ENCODE results near the gene KAZN. TPM values are rescaled to one million over a fixed set of nuclear protein-coding genes. Genes with fewer than 3 reads are reported as not detected.

Gene KAZN
- total RNA-seq, 1 donor from 2014 or later: 1.1 TPM

DNA sequence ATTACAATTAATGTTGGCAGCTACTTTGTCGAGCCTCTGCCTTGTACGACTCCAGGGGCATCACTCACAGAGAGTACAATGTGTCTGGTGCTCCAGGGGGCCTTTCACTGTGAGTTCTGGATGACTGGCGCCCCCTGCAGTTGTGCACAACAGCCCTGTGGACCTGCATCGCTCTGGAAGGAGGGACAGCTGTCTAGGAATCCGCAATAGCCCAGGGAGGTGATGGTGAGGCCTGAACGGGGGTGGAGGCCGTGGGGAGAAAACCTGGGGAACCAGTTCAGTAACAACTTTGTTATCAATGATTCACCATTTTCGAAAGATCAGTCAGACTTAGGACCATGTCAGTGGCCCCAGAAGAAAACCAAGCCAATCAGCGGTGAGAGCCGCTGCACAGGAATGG, 189.1 kb downstream of the KAZN start:
- H3K27me3 Mint-ChIP-seq: no peaks in the 10 kb centered on the region
- no peaks in the 10 kb centered on the region for H3K4me1 Mint-ChIP-seq
- no peak overlapping the region for H3K27ac Mint-ChIP-seq
- no peaks in the 10 kb centered on the region for H3K9me3 Mint-ChIP-seq
- no peaks in the 10 kb centered on the region for H3K36me3 Mint-ChIP-seq (ENCODE audit: low read depth)
- no peak overlapping the region for H3K4me3 Mint-ChIP-seq
- intact Hi-C loops (cut with micrococcal nuclease): no loop called here
- DNase-seq: no peak

DNA sequence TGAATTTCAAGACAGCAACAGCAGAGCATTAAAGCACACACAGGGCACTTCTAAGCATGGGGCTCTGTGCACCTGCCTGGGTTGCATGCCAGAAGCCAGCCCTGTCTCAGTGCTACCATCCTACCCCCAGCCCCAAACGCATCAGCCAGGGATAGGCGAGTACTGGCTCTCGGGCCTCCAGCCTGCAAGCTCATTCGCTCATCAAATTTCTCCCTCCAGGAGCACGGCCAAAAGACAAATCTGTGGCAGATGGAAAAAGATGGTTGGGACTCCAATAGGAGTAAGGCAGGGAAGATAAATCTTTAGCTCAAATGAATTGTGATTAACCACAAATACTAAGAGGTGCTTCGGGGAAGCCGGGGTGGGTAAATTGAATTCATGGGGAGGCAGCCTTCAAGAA, 189.6 kb downstream of the KAZN start:
- Mint-ChIP-seq H3K9me3 (no peaks in the 10 kb centered on the region), H3K4me1 (no peaks in the 10 kb centered on the region)
- DNase-seq: no peak

DNA sequence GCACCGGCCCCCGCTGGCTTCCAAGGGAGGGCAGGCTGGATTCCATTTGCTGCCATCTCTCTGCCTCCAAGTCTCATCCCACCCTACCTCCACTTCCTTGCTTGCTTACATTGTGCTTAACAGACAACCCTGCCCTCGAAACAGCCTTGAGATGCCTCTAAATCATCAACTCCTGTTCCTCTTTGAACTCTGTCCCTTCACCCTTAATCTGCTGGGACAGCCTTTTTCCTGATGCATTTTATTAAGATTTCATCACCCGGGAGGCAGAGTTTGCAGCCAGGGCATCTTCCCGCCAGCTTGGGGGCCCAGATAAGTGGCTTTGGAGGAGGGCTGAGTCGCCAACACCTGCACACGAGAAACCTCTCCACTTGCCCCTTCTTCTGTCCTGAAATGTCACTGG, 192.5 kb downstream of the KAZN start:
- H3K36me3 Mint-ChIP-seq (ENCODE audit: low read depth): no peaks in the 10 kb centered on the region
- no peak for DNase-seq
- no peak overlapping the region for H3K27ac Mint-ChIP-seq
- no peaks in the 10 kb centered on the region for H3K4me1 Mint-ChIP-seq
- H3K27me3 Mint-ChIP-seq: no peaks in the 10 kb centered on the region
- intact Hi-C loops (cut with micrococcal nuclease): no loop called here
- no peaks in the 10 kb centered on the region for H3K9me3 Mint-ChIP-seq
- no peak overlapping the region for H3K4me3 Mint-ChIP-seq

More for the DNA sequence above, 189.6 kb downstream of the KAZN start:
- Mint-ChIP-seq H3K4me3 (no peak overlapping the region), H3K36me3 (ENCODE audit: low read depth) (no peaks in the 10 kb centered on the region), H3K27me3 (no peaks in the 10 kb centered on the region), H3K27ac (no peak overlapping the region)
- intact Hi-C loops (cut with micrococcal nuclease): no loop called here

DNA sequence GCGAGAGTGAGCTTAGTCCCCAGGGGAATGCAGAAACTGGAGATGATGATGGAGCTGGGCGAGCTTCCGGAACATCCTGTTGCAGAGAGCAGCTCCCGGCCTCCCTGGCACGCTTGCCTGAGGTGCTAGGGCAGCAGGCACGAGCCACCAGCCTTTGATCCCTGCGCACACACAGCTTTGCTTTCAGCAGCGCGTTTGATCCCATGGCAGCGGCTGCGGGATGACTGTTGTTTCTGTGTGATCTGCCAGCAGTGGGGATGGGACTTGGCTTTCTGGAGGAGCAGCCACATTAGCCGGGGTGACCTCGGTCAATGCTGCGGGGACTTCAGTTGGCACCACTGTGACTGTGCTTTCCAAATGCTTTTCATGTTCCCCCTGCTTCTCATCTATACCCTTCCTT, 193.2 kb downstream of the KAZN start:
- intact Hi-C loops (cut with micrococcal nuclease): no loop called here
- Mint-ChIP-seq H3K27ac (no peak overlapping the region), H3K4me1 (no peaks in the 10 kb centered on the region), H3K4me3 (no peak overlapping the region), H3K9me3 (no peaks in the 10 kb centered on the region), H3K36me3 (ENCODE audit: low read depth) (no peaks in the 10 kb centered on the region), H3K27me3 (no peaks in the 10 kb centered on the region)
- no peak for DNase-seq

DNA sequence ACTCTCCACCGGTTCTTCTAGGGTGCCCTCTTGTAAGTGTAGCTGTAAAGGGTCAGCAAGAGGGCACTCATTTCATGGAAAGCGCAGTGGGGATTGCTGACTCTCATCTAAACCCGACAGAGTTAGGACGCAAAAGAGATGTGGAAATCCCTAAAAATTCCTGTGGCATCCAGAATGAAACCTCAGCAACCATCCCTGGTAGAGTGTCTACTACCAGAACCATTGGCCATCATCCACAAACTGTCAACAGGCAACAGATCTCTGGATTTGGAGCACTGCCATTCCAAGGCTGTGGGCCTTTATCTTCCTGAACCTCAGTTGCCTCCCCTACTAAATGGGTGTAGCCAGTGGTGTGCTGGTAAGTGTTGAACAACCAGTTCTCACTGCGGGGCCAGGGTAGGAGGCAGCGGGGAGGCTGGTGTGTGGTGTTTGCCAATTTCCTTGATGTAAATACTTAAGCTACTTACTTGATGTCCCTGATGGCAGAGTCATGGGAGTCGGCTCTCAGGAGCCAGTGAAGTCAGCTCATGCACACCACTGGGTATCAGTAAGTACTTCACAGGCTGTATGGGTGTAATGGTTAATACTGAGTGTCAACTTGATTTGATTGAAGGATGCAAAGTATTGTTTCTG, 195.8 kb downstream of the KAZN start:
- Mint-ChIP-seq H3K9me3 (no peaks in the 10 kb centered on the region), H3K4me1 (no peaks in the 10 kb centered on the region), H3K4me3 (no peak overlapping the region), H3K27me3 (no peaks in the 10 kb centered on the region), H3K27ac (no peak overlapping the region), H3K36me3 (ENCODE audit: low read depth) (no peaks in the 10 kb centered on the region)
- no peak for DNase-seq
- intact Hi-C loops (cut with micrococcal nuclease): no loop called here

DNA sequence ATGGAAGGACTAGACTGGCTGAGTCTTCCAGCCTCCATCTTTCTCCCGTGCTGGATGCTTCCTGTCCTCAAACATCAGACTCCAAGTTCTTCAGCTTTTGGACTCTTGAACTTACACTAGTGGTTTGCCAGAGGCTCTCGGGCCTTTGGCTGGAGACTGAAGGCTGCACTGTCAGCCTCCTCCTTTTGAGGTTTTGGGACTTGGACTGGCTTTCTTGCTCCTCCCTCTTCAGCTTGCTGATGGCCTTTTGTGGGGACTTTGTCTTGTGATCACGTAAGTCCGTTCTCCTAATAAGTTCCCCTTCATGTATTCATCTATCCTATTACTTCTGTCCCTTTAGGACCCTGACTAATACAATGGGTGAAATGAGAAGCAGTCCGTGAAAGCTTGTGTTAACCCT, 196.4 kb downstream of the KAZN start:
- no peak overlapping the region for H3K27ac Mint-ChIP-seq
- H3K36me3 Mint-ChIP-seq (ENCODE audit: low read depth): no peaks in the 10 kb centered on the region
- DNase-seq: no peak
- H3K4me1 Mint-ChIP-seq: no peaks in the 10 kb centered on the region
- H3K4me3 Mint-ChIP-seq: no peak overlapping the region
- intact Hi-C loops (cut with micrococcal nuclease): no loop called here
- H3K9me3 Mint-ChIP-seq: no peaks in the 10 kb centered on the region
- no peaks in the 10 kb centered on the region for H3K27me3 Mint-ChIP-seq

DNA sequence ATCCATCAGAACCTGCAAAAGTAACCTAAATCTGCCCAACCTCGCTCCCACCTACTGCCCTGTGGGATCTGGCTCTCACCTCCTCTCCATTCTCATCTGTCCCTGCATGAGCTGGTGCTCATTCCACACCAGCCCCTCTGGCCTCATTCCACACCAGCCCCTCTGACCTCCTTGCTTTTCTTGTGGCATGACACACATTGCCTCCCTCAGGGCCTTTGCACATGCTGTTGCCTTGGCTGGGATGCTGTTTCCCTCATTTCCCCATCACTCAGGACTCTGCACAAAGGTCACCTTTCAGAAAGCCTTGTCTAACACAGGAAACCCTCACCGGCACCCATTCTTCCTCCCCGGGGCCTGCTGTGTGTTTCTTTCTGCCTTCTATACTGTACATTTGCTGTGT, 197.1 kb downstream of the KAZN start:
- DNase-seq: no peak
- H3K4me3 Mint-ChIP-seq: no peak overlapping the region
- no peak overlapping the region for H3K27ac Mint-ChIP-seq
- H3K27me3 Mint-ChIP-seq: no peaks in the 10 kb centered on the region
- H3K4me1 Mint-ChIP-seq: no peaks in the 10 kb centered on the region
- no peaks in the 10 kb centered on the region for H3K36me3 Mint-ChIP-seq (ENCODE audit: low read depth)
- no peaks in the 10 kb centered on the region for H3K9me3 Mint-ChIP-seq
- intact Hi-C loops (cut with micrococcal nuclease): no loop called here

DNA sequence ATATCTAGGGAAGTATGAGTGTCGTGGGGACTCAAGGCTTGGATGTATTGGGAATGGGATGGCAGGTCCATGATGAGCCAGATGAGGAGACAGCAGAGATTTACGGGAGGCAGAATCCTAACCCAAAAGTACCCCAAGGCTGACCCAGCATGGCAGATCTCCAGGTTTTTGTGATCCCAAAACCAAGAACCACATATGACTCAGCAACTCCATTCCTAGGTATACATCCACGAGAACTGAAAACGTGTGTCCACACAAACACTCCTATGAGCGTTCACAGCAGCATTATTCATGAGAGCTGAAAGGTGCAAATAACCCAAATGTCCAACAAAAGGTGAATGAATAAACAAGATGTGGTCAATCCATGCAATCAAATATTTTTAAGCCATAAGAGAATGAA, 201.5 kb downstream of the KAZN start:
- no peak for DNase-seq
- no peak overlapping the region for H3K4me3 Mint-ChIP-seq
- no peaks in the 10 kb centered on the region for H3K4me1 Mint-ChIP-seq
- intact Hi-C loops (cut with micrococcal nuclease): no loop called here
- no peak overlapping the region for H3K27ac Mint-ChIP-seq
- no peaks in the 10 kb centered on the region for H3K27me3 Mint-ChIP-seq
- no peaks in the 10 kb centered on the region for H3K36me3 Mint-ChIP-seq (ENCODE audit: low read depth)
- no peaks in the 10 kb centered on the region for H3K9me3 Mint-ChIP-seq

- Mint-ChIP-seq H3K9me3 (no peaks in the 10 kb centered on the region), H3K27ac (no peak overlapping the region), H3K4me3 (no peak overlapping the region), H3K27me3 (no peaks in the 10 kb centered on the region), H3K4me1 (no peaks in the 10 kb centered on the region), H3K36me3 (ENCODE audit: low read depth) (no peaks in the 10 kb centered on the region)
- intact Hi-C loops (cut with micrococcal nuclease): no loop called here
- DNase-seq: no peak
These were observed 202.1 kb downstream of the KAZN start for GRCh38 chr1:14800500-14801076.

GRCh38 chr1:14803002-14803789, 204.7 kb downstream of the KAZN start:
- Mint-ChIP-seq H3K4me1 (no peaks in the 10 kb centered on the region), H3K36me3 (ENCODE audit: low read depth) (no peaks in the 10 kb centered on the region), H3K9me3 (peaks cover 7% of the 10 kb centered on the region), H3K27me3 (no peaks in the 10 kb centered on the region), H3K27ac (no peak overlapping the region), H3K4me3 (no peak overlapping the region)
- DNase-seq: no peak
- intact Hi-C loops (cut with micrococcal nuclease): no loop called here

DNA sequence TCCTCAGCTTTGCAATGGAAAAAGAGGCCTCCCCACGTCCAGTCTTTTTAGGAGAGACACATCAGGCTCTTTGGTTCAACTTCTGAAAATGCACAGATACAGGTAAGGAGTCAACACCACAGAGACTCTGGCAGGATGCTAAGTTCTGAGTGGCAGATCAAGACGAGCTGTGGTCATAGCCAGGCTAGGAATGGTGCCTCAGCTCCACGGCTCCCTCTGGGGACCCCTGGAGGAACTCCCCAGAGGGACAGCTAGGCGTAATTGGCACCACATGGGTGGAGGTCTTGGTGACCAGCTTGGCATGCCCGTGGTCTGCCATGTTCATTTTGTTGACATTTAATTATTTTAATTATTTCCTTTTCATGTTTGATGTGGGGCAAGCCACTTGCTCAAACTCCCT, 206.1 kb downstream of the KAZN start:
- DNase-seq: no peak
- Mint-ChIP-seq H3K4me3 (no peak overlapping the region), H3K9me3 (peaks cover 10% of the 10 kb centered on the region), H3K27me3 (no peaks in the 10 kb centered on the region), H3K36me3 (ENCODE audit: low read depth) (no peaks in the 10 kb centered on the region), H3K27ac (no peak overlapping the region), H3K4me1 (no peaks in the 10 kb centered on the region)
- intact Hi-C loops (cut with micrococcal nuclease): no loop called here

- Mint-ChIP-seq H3K4me1 (no peaks in the 10 kb centered on the region), H3K27ac (no peak overlapping the region), H3K9me3 (peaks cover 12% of the 10 kb centered on the region), H3K4me3 (no peak overlapping the region), H3K27me3 (no peaks in the 10 kb centered on the region), H3K36me3 (ENCODE audit: low read depth) (no peaks in the 10 kb centered on the region)
- DNase-seq: no peak
- intact Hi-C loops (cut with micrococcal nuclease): no loop called here
These were observed 208.3 kb downstream of the KAZN start for GRCh38 chr1:14806772-14807171.

- Mint-ChIP-seq H3K27ac (no peak overlapping the region), H3K9me3 (peaks cover 12% of the 10 kb centered on the region), H3K4me1 (no peaks in the 10 kb centered on the region), H3K4me3 (no peak overlapping the region), H3K36me3 (ENCODE audit: low read depth) (no peaks in the 10 kb centered on the region), H3K27me3 (no peaks in the 10 kb centered on the region)
- intact Hi-C loops (cut with micrococcal nuclease): no loop called here
- no peak for DNase-seq
These were observed 210.3 kb downstream of the KAZN start for GRCh38 chr1:14808768-14809167.

DNA sequence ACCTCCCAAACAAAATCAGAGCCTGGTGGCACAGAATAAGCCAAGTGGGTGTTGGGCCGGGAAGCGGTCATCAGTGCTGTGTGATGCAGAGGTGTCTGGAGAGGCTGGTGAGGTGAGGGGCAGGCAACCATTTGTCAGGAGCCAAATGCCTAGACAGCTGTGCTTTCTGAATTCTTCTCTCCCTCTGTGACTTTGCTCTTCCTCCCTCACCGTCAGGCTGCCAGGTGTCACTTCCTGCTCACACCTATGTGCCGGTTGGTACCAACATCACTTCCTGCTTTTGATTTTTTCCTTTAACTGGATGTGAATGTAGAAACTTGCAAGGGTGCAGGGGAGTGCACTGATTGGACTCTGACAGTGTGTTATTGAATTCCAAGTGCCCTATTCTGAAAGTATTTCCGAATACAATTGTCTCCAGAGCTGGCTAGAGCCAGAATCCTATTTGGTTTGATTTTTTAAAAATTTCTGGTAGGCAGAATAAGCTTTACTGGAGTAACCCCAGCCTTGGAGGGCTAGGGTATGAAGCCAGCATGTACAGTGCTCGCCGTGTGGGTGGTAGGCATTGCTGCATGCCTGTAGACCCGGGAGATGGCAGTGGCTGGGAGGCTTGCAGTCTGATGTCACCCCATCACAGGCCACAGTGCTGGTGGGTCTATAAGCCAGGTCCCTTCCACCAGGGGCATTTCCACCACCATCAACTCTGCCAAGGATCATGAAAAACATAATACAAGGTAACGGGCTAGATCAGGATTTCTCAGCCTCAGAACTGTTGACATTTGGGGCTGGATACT, 210.9 kb downstream of the KAZN start:
- Mint-ChIP-seq H3K4me3 (no peak overlapping the region), H3K9me3 (peaks cover 12% of the 10 kb centered on the region), H3K4me1 (no peaks in the 10 kb centered on the region), H3K27ac (no peak overlapping the region), H3K27me3 (no peaks in the 10 kb centered on the region), H3K36me3 (ENCODE audit: low read depth) (no peaks in the 10 kb centered on the region)
- DNase-seq: no peak
- intact Hi-C loops (cut with micrococcal nuclease): no loop called here

All from activated CD4-positive, alpha-beta T cell treated with anti-CD3 and anti-CD28 coated beads, Interleukin-2, amount 10 ng/mL, durations not matched to agents 24 days and 14 days (primary cell).